Activated CD4-positive, alpha-beta T cell treated with anti-CD3 and anti-CD28 coated beads for 48 hours (primary cell): ENCODE data around the gene FBXL19.

Experiments
- DNase-seq: peaks from one replicate; pipeline ENCODE4 v3.0.0-alpha.2; 2020

The FBXL19 gene

DNA sequence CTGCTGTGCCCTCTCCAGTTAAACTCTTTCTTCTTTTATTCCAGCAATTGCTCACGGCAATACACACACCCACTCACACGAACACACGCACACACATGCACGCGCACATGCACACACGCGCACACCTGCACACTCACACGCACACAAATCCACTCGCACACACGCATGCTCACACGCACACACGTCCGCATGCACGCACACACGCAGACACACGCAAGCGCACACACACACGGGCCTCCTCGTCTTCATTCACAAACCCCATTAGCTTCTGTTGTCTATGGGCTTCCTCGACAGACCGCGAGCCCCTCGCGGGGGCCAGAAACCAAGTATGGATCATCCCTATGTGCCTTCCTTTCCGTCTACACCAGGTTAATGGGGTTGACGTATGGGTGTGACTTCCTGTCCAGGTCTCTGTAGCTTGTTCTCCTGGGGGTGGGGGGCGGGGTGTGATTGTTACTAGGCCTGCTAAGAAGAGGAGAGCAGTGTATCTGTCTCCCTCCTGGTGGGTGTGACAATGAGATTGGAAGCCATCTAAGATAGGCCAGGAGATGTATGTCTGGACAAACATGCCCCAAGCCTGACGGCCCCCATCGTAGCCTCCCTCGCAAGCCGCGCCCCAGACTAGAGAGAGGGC, 27.6 kb upstream of the FBXL19 start:
- no peak for DNase-seq

DNA sequence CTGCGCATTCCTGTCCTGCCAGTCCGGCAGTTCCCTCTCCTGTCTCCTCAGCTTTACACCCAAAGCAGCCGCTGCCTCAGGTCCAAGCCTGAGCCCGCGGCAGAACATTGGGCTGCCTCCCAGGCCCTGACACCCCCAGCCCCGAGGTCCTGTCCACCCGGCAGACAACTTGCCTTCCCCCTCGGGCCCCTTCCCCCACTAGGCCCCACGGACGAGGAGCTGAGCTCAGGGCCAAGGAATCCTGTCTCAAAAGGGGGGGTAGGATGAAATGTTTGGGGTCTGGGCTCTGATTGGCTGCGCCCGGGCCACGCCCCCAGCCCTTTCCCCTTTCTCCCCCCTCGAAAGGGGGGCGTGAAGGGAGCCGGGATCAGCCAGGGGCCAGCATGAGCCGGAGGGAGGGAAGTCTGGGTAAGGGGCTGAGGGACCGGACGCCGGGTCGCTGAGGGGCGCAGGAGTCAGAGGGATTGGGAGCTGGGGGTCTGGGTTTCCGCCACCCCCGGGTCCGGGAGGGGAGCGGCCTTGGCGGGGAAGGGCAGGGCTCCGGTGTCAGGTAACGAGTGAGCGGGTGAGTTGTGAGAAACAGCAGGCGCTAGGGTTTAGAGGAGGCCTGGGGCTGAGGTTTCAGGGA, 27.0 kb upstream of the FBXL19 start, which contains the start of gene CTF1:
CTF1 (plus strand) TSS at position 354 of the 628 bp plus-strand sequence; CDS start at position 384, 30 bp downstream.
- DNase-seq: no peak

DNA sequence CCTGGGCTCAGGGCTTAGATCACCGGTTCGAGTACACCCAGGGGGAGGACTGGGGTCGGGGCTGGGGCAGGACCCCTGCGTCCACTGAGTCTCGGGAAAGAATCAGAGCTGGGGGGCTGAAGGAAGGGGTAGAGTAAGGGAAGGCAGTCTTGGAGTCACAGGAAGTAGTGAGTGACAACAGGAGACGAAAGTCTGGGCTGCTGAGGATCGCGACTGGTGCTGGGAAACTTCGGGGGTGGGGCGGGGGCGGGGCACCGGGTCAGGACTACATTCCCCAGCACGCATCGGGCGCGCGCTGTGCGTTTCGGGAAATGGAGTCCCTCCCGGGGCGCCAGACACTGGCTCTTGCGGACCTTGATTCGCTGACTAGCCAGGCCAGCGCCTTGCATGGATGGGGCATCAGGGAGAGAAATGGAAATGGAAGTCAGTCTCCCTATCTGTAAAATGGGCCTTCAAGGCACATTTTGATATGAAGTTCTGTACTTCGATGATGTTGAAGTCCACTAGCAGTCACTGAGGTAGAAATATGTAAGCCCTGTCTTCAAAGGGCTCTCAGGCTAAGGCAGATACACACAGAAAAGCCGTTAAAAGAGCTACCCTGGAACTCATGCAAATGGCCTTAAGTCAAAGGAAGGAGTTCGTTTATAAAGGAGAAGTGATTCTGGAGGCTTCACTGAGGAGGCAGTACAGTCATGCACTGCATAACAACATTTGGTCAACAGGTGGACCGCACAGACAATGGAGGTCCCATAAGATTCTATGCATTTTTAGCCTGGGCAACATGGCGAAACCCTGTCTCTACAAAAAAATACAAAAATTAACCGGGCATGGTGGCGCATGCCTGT, 26.3 kb upstream of the FBXL19 start:
- peak; percentile 89 for DNase-seq

DNA sequence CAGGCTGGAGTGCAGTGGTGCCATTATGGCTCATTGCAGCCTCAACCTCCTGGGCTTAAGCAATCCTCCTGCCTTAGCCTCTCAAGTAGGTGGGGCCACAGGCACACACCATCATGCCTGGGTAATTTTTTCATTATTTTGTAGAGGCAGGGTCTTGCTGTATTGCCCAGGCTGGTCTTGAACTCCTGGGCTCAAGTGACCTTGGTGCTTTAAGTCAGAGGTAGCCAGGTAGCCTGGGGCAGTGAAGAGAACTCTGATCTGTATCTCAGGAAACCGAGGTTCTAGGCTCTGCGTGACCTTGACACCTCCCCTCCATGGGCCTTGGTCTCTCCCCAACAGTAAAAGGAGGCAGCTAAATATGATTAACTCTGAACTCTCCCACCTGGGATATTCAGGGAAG, 23.6 kb upstream of the FBXL19 start:
- no peak for DNase-seq

DNA sequence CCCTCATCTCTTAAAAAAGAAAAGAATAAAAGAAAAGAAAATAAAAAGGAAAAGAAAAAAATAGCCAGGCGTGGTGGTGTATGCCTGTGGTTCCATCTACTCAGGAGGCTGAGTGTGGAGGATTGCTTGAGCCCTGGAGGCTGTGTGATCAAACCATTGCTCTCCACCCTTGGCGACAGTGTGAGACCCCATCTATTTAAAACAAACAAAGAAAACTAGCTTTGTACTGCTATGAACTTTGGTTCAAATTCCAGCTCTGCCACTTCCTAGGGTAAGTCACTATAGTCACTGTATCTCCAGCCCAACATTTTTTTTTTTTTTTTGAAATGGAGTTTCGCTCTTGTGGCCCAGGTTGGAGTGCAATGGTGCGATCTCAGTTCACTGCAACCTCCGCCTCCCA, 22.8 kb upstream of the FBXL19 start:
- no peak for DNase-seq

DNA sequence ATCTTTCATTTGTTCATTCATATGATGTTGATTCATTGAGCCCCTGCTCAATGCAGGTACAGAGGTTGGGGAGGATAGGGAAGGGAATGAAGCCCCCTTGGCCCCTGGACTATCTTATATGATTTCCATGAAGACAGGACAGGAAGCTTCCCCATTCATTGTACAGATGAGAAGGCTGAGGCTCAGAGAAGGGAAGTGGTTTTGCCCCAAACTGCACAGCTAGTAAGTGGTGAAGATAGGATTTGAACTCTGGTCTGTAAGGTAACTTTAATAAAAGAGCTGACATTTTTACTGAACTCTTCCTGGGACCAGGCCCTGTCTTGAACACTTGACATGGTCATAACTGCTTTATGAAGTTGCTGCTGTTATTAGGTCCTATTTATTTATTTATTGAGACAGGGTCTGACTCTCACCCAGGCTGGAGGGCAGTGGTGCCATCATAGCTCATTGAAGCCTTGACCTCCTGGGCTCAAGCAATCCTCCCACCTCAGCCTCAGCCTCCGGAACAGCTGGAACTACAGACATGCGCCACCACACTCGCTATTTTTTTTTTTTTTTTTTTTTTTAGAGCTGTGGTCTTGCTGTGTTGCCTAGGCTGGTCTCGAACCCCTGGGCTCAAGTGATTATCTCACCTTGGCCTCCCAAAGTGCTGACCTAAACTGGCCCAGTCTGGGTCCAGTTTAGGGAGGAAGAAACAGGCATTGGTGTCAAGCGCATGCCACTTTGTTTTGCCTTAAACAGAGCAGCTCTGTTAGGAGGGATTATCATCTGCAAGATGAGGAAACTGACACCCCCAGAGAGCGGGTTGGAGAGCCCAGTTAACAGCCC, 22.0 kb upstream of the FBXL19 start:
- DNase-seq: peak; percentile 14

DNA sequence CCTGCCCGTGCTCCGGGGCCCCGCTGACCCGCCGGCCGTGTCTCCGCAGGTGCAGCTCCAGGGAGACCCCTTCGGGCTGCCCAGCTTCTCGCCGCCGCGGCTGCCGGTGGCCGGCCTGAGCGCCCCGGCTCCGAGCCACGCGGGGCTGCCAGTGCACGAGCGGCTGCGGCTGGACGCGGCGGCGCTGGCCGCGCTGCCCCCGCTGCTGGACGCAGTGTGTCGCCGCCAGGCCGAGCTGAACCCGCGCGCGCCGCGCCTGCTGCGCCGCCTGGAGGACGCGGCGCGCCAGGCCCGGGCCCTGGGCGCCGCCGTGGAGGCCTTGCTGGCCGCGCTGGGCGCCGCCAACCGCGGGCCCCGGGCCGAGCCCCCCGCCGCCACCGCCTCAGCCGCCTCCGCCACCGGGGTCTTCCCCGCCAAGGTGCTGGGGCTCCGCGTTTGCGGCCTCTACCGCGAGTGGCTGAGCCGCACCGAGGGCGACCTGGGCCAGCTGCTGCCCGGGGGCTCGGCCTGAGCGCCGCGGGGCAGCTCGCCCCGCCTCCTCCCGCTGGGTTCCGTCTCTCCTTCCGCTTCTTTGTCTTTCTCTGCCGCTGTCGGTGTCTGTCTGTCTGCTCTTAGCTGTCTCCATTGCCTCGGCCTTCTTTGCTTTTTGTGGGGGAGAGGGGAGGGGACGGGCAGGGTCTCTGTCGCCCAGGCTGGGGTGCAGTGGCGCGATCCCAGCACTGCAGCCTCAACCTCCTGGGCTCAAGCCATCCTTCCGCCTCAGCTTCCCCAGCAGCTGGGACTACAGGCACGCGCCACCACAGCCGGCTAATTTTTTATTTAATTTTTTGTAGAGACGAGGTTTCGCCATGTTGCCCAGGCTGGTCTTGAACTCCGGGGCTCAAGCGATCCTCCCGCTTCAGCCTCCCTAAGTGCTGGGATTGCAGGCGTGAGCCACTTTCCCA, 21.1 kb upstream of the FBXL19 start:
- DNase-seq: peak; percentile 64

DNA sequence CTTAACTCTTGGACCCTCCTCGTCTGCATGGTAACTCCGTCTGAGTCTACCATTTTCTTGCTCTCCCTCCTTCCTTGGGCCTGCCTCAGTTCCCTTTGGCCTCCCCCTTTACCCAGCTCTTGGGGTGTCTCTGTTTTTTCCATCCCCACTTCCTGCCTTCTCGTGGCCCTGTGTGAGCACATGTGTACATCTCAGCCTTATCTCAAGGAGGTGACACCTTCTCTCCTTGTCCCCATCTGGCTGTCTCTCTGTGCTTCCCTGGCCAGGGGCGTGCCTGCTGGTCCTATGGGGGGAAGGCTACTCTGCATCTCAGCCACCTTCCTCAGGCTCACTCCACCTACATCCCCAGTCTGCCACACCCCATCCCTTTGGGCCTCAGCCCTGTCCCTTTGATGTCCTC, 20.4 kb upstream of the FBXL19 start:
- DNase-seq: peak; percentile 29

DNA sequence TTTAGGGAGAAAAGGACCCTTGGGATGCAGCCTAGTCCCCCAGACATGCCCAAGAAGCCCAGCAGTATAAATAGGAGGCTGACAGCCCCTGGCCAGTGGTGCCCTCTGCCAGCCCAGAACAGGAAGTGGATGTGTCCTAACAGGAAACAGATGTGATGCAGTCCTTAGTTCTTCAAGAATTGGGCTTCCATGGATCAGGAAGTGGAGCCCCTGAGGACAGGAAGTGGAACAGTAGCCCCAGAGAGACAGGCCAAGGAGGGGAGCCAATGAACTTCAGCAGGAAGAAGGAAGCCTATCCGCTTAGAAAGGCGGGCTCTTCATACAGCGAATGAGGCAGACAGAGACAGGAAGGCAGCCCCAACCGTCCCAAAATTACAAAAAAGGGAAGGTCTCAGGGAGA, 19.8 kb upstream of the FBXL19 start:
- no peak for DNase-seq

DNA sequence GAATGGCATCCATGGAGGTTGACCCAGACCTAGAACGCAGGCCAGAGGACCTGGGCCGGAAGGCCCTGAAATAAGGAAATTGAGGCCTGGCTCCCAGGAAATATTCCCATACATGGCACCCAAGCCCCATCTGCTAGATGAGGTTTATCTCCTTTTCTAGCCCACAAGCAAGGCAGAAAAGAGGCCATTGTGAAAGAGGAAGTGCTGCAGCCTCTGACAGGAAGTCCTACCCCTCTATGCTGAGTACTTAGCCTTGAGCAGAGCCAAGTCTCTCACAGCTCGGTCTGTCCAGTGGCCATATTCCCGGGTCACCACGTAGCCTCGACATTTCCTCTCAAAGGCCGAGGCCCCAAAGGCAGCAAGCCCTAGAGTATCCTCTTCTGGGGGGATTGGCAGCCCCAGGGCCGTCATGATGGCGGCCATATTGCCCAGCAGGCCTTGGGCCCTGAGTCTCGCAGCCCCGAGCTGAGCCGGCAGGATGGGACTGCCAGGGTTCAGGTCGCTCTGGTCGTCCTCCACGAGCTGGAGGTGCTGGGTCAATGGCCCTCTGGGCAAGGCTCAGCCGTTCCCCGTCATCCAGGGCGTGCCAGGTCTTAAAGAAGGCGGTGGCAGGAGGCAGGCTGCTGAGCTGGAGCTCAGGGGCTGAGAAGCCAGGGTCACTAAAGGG, 19.1 kb upstream of the FBXL19 start:
- DNase-seq: no peak

DNA sequence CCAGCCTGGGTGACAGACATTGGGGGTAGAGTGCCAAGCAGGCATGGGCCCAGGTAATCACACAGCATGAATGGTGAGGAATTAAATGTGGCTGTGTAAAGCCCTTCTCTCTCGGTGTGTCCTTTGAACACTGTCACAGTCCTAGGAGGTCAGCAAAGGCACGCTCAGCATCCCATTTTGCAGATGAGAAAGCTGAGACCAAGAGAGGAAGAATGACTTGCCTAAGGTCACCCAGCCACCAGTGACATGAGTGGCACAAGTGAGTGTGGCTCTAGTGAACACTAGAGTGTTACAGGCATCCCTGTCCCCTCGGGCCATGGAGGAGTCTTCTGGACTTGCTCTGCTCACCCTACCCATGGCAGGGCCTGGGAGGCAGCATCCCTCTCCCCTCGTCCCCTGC, 16.3 kb upstream of the FBXL19 start:
- no peak for DNase-seq

DNA sequence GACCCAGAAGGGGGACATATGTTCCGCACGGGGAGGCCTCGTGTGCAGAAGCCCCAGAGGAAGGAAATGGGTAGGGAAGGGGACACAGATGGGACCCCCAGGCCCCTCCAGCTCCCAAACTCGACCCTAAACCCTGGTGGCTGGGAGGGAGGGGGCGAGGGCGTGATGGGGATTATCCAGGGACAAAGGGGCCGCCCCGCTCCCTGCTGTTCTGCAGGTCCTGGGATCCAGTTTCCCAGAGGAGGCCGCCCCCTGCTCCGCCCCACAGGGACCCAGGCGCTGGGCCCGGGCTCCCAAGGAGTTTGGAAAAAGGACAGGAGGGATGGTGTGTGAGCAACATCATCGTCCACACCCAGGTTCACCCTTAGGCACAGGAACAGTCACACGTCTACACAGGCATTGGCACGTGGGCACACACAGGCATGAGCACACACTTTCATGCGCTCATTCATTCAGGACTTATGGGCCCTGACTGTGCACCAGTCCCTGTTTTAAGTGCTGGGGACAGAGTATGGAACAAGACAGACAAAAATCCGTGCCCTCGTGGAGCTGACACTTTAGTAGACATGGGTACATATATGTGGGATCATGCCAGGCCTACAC, 12.8 kb upstream of the FBXL19 start:
- no peak for DNase-seq

DNA sequence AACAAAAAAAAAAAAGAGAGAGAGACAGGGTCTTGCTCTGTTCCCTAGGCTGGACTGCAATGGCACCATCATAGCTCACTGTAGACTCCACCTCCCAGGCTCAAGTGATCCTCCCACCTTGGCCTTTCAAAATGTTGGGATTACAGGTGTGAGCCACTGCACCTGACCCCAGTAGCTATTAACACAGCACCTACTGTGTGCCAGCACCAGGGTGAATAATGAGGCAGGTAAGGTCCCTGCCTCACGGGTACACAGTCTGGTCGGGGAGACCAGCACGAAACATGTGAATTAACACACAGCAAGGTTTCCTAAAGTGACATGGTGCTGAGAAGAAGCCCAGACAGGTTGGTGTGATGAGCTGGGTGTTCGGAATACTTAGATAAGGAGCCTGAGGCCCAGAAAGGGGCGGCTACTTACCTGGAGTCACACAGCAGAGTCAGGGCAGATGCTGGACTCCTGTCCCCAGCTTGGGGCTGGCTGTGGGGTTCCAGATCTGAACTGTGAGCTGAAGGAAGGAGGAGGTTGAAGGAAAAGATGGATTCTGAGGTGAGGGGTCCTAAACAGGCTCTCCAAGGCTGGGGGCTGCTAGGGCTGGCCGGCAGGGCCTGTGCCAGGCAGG, 10.5 kb upstream of the FBXL19 start:
- DNase-seq: no peak

DNA sequence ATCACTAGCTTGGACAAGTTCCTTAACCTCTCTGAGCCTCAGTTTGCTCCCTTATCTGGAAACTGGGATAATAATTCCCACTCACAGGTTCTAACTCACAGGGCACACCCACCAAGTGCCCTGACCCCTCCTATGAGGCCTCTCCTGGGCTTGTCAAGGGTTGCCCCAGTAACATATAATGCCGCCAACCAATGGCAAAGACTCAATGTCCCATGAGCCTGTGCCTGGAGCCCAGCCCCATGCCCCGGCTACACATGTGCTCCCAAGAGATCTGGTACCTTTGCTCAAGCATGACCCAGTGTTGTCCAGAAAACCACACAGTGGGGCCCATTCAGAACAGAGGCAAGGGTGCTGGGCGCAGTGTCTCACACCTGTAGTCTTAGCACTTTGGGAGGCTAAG, 8.5 kb upstream of the FBXL19 start:
- DNase-seq: no peak

DNA sequence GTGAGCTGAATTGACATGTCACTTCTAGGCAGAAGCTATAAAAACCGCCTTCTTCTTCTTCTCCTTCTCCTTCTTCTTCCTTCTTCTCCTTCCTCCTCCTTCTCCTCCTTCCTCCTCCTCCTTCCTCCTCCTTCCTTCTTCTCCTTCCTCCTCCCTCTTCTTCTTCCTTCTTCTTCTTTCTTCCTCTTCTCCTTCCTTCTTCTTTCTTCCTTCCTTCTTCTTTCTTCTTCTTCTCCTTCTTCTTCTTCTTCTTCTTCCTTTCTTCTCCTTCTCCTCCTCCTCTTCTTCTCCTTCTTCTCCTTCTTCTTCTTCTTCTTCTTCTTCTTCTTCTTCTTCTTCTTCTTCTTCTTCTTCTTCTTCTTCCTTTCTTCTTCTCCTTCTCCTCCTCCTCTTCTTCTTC, 4.8 kb upstream of the FBXL19 start:
- no peak for DNase-seq

DNA sequence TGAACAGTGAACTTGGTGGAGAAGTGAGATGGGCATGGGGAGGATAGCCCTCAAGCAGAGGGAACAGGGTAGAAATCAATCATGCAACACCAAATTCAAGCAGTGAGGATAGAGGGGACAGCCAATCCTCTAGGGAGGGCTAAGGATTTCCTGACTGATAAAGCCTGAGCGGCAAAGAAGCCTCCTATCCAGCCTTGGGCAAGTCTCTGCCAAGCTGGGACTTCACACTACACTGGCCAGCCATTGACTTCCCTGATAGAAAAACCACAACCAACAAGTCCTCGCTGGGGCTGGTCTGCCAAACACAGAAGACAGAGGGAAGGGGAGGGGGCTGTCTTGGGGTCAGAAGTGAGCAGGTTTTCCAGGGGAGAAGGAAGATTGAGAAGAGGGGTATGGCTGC, 2.5 kb upstream of the FBXL19 start:
- DNase-seq: no peak

DNA sequence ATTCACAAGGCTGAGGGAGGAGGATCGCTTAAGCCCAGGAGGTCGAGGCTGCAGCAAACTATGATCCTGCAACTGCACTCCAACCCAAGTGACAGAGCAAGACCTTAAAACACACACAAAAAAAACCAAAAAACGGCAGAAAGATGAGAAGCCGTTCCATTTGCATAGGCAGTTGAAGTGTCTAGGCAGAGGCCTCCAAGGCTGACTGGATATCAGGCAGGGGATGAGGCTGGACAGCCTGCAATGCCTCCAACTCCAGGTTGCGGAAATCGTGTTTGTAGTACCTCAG, 2.0 kb upstream of the FBXL19 start:
- no peak for DNase-seq

DNA sequence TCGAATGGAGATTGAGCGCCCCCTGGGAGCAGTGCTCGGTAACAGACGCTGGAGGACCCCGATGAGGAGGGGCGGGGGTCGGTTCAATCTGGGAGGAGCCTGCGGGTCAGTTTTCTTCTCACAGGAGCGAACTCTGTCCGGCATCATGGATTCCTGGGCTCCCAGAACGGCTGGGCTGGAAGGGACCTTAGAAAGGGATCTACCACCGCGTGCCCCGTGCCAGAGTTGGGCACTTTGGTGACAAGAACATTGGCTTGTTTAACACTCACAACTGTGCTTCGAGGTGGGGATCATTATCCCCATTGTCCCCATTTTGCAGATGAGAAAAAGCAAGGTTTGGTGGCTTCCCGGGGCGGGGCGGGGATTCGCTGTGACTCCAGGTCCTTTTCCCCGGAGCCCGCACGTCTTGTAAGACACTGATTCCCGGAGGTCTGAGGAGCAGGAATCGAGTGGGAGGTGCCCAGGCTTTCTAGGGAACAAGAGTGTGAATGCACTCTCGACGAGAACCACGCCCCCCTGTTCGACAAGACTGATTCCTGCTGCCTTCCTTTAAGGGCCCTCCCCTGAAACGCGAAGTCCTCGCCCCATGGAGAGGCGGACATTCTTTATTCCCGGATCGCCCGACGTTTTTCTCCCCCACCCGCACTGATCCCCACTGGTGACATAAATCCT, 1.5 kb upstream of the FBXL19 start:
- DNase-seq: peak; percentile 92

DNA sequence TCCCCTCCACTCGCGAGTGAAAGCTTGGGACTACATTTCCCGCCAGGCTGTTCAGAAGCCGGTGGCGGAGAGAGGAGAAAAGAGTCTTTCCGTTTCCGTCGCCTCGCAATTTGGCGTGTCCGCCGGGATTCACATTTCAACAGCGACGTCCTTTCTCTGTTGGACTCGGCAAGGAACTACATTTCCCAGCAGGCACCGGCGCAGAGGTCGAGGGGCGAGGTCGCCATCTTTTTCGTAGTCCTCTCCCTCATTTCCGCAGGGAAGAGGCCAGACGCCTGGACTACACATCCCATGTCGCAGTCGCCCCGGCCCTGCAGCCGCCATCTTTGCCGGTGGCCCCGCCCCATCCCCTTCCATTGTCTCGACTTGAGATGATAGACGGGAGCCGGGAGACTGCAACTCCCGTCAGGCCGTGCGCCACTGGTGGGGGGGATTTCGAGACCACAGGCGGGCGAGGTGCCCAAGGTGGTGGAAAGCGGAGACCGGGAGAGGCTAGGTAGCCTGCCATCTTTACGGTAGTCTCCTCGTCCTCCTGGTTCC, 882 bp upstream of the FBXL19 start:
- peak; percentile 100 for DNase-seq
